Osteocyte (in vitro differentiated cells): Measurements from ENCODE around the gene OASL. TPM values are rescaled to one million over a fixed set of nuclear protein-coding genes. Genes with fewer than 3 reads are reported as not detected.
"Not testable (repeated sequence)": the region's sequence is repeated elsewhere in the genome, so short reads cannot be mapped to it uniquely, and the experiment has no call there.

Experiments
- DNase-seq: peaks from one replicate; pipeline ENCODE4 v3.0.0; 2021; ENCODE audit warnings: mixed read lengths; ENCODE audit not compliant: unreplicated experiment; ENCODE audit errors: extremely low spot score
- H3K27ac Mint-ChIP-seq: one replicate; pipeline ENCODE4 v1.8.0; 2021; ENCODE audit warnings: mild to moderate bottlenecking, mixed read lengths; ENCODE audit not compliant: unreplicated experiment
- H3K27me3 Mint-ChIP-seq: one replicate; pipeline ENCODE4 v1.8.0; 2021; ENCODE audit warnings: mixed read lengths; ENCODE audit not compliant: unreplicated experiment
- H3K36me3 Mint-ChIP-seq: one replicate; pipeline ENCODE4 v1.8.0; 2021; ENCODE audit warnings: mixed read lengths; ENCODE audit not compliant: unreplicated experiment
- H3K4me1 Mint-ChIP-seq: one replicate; pipeline ENCODE4 v1.8.0; 2021; ENCODE audit warnings: mixed read lengths; ENCODE audit not compliant: unreplicated experiment
- H3K4me3 Mint-ChIP-seq: one replicate; pipeline ENCODE4 v1.8.0; 2021; ENCODE audit warnings: mild to moderate bottlenecking, moderate library complexity, mixed read lengths; ENCODE audit not compliant: unreplicated experiment
- H3K9me3 Mint-ChIP-seq: one replicate; pipeline ENCODE4 v1.8.0; 2021; ENCODE audit warnings: mixed read lengths; ENCODE audit not compliant: unreplicated experiment
- CTCF ChIP-seq: fragments of 200-600 bp; sonication (generic); IDR thresholded peaks from 2 replicates; pipeline ENCODE4 v1.5.0; 2021; ENCODE audit warnings: antibody characterized with exemption, mild to moderate bottlenecking, moderate library complexity
- total RNA-seq: library from RNA; stranded (reverse); gene quantifications from 2 replicates; pipeline ENCODE4 v1.2.1, GENCODE V29; 2021

OASL gene
- total RNA-seq, 1 donor from 2014 or later, result 0.24 TPM

DNA sequence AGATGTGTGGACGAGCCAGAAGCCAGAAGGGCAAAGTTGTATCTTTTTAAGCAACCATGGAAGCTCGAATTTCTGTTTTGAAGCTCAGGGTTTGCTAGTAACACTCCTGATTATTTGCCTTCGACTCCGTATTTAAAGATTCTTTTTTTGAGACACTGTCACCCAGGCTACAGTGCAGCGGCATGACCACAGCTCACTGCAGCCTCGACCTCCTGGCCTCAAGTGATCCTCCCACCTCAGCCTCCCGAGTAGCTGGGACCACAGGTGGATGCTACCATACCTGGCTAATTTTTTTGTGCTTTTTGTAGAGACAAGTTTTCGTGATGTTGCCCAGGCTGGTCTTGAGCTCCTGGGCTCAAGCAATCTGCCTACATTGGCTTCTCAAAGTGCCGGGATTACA lies 18.7 kb upstream of the OASL start:
- peak; percentile 19 for DNase-seq
- Mint-ChIP-seq H3K27me3 (peaks cover 25% of the 10 kb centered on the region), H3K9me3 (no peaks in the 10 kb centered on the region), H3K4me3 (no peak overlapping the region), H3K27ac (no peak overlapping the region), H3K36me3 (no peaks in the 10 kb centered on the region), H3K4me1 (peaks cover 9% of the 10 kb centered on the region)
- no peak for TF ChIP-seq CTCF

DNA sequence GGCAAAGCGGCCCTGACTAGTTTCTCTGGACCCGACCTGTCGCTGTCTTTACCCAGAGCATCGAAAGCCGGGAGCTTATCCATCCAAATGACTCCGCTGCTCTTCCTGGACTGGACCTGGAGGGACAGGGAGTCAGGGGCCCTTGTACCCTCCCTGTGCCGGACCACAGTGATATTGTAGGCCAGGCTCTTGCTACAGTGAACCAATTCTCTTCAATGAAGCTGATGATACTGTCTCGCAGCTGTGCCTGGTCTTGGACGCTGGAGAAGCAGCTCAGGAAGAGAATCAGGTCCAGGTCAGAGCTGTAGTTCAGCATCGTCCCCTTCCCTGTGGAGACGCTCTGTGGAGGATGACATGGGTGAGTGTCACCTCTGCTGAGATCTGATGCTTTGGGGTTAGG lies 14.7 kb upstream of the OASL start:
- DNase-seq, result no peak
- TF ChIP-seq CTCF, result no peak
- Mint-ChIP-seq H3K4me3 (no peak overlapping the region), H3K27ac (no peak overlapping the region), H3K27me3 (peaks cover 47% of the 10 kb centered on the region), H3K4me1 (no peaks in the 10 kb centered on the region), H3K36me3 (no peaks in the 10 kb centered on the region), H3K9me3 (no peaks in the 10 kb centered on the region)

GRCh38 chr12:121050725-121051124 lies 11.7 kb upstream of the OASL start:
- no peak for DNase-seq
- no peaks in the 10 kb centered on the region for H3K4me1 Mint-ChIP-seq

GRCh38 chr12:121048442-121048841 lies 9.4 kb upstream of the OASL start:
- Mint-ChIP-seq H3K27ac (no peak overlapping the region), H3K36me3 (no peaks in the 10 kb centered on the region), H3K4me3 (no peak overlapping the region), H3K4me1 (no peaks in the 10 kb centered on the region), H3K27me3 (peaks cover 48% of the 10 kb centered on the region), H3K9me3 (no peaks in the 10 kb centered on the region)
- DNase-seq, result no peak
- TF ChIP-seq CTCF, result no peak

More at GRCh38 chr12:121050725-121051124, 11.7 kb upstream of the OASL start:
- Mint-ChIP-seq H3K36me3 (no peaks in the 10 kb centered on the region), H3K9me3 (no peaks in the 10 kb centered on the region), H3K27ac (no peak overlapping the region), H3K4me3 (no peak overlapping the region), H3K27me3 (peaks cover 42% of the 10 kb centered on the region)
- TF ChIP-seq CTCF, result no peak

- not testable (repeated sequence) for H3K4me1 Mint-ChIP-seq, DNase-seq, H3K27ac Mint-ChIP-seq, H3K9me3 Mint-ChIP-seq, H3K36me3 Mint-ChIP-seq, H3K4me3 Mint-ChIP-seq
- peaks cover 56% of the 10 kb centered on the region for H3K27me3 Mint-ChIP-seq
Observed at GRCh38 chr12:121047400-121047799, 8.4 kb upstream of the OASL start.

- peaks cover 2% of the 10 kb centered on the region for H3K4me1 Mint-ChIP-seq
- DNase-seq, result no peak
- H3K27ac Mint-ChIP-seq, result no peak overlapping the region
- no peak for TF ChIP-seq CTCF
- H3K4me3 Mint-ChIP-seq, result no peak overlapping the region
- H3K36me3 Mint-ChIP-seq, result no peaks in the 10 kb centered on the region
- H3K9me3 Mint-ChIP-seq, result no peaks in the 10 kb centered on the region
- peaks cover 50% of the 10 kb centered on the region for H3K27me3 Mint-ChIP-seq
Observed at GRCh38 chr12:121043067-121043466, 4.0 kb upstream of the OASL start.
